ENCODE measurements around the gene FAM193A.

GRCh38 chr4:2576290-2576689 is 39.8 kb downstream of the FAM193A start:
- no peak for TF ChIP-seq CTCF (IDR thresholded peaks at IDR 0.05)
- no peak for TF ChIP-seq POLR2A (IDR thresholded peaks at IDR 0.05)

All from transverse colon (tissue), 3 donors.